Measurements from ENCODE around the gene LRRC25. TPM values are rescaled to one million over a fixed set of nuclear protein-coding genes. Genes with fewer than 3 reads are reported as not detected.
"Not testable (repeated sequence)": the region's sequence is repeated elsewhere in the genome, so short reads cannot be mapped to it uniquely, and the experiment has no call there.

LRRC25 gene
- total RNA-seq, 1 donor from 2014 or later: not detected

DNA sequence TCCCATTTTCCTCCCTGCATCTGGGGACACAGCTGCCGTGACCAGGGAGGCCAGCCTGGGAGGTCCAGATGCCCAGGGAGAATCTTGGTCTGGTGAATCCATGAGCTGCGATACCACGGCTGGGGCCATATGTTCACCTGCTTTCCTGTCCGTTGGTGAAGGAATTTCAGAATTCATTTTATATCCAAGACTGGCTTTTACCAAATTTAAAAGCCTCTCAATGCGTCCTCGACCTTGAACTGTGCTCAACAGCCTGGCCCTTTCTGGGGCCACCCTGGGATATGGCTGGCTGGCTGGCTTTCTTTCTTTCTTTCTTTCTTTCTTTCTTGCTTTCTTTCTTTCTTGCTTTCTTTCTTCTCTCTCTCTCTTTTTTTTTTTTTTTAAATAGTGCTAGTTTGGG, 33.6 kb downstream of the LRRC25 start:
- no peak overlapping the region for H3K4me3 Mint-ChIP-seq (ENCODE audit: unreplicated experiment)
- no peak for DNase-seq (ENCODE audit: low spot score)
- peaks cover 35% of the 10 kb centered on the region for H3K4me1 Mint-ChIP-seq (ENCODE audit: low read depth)
- H3K27ac Mint-ChIP-seq (ENCODE audit: unreplicated experiment): peak overlapping the region; percentile 98
- TF ChIP-seq, protein P1, sequence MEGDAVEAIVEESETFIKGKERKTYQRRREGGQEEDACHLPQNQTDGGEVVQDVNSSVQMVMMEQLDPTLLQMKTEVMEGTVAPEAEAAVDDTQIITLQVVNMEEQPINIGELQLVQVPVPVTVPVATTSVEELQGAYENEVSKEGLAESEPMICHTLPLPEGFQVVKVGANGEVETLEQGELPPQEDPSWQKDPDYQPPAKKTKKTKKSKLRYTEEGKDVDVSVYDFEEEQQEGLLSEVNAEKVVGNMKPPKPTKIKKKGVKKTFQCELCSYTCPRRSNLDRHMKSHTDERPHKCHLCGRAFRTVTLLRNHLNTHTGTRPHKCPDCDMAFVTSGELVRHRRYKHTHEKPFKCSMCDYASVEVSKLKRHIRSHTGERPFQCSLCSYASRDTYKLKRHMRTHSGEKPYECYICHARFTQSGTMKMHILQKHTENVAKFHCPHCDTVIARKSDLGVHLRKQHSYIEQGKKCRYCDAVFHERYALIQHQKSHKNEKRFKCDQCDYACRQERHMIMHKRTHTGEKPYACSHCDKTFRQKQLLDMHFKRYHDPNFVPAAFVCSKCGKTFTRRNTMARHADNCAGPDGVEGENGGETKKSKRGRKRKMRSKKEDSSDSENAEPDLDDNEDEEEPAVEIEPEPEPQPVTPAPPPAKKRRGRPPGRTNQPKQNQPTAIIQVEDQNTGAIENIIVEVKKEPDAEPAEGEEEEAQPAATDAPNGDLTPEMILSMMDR (IDR thresholded peaks at IDR 0.05): no peak
- no peaks in the 10 kb centered on the region for H3K9me3 Mint-ChIP-seq (ENCODE audit: low read depth)
- peaks cover 12% of the 10 kb centered on the region for H3K36me3 Mint-ChIP-seq (ENCODE audit: low read depth)
- H3K27me3 Mint-ChIP-seq (ENCODE audit: low read depth): no peaks in the 10 kb centered on the region

DNA sequence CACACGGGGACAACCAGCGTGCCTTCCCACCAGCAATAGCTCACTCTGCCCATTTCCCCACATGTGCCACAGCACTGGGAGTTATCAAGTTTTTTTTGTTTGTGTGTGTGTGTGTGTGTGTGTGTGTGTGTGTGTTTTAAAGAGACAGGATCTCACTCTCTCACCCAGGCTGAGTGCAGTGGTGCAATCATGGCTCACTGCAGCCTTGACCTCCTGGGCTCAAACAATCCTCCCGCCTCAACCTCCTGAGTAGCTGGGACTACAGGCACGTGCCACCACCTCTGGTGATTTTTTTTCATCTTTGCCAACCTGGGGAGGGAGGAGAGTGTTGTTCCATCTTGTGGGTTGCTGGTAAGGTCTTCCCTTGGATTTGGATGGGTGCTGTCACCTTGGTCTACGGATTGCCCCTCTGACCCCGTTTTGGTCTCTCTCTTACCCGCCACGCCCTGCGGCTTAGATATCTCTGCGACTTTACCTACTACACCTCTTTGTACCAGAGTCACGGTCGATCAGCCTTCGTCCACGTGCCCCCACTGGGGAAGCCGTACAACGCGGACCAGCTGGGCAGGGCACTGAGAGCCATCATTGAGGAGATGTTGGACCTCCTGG, 34.4 kb downstream of the LRRC25 start:
- H3K27ac Mint-ChIP-seq (ENCODE audit: unreplicated experiment): peak overlapping the region; percentile 98
- H3K36me3 Mint-ChIP-seq (ENCODE audit: low read depth): peaks cover 14% of the 10 kb centered on the region
- peaks cover 29% of the 10 kb centered on the region for H3K4me1 Mint-ChIP-seq (ENCODE audit: low read depth)
- TF ChIP-seq, protein P1 (IDR thresholded peaks at IDR 0.05): no peak
- DNase-seq (ENCODE audit: low spot score): no peak
- no peak overlapping the region for H3K4me3 Mint-ChIP-seq (ENCODE audit: unreplicated experiment)
- no peaks in the 10 kb centered on the region for H3K27me3 Mint-ChIP-seq (ENCODE audit: low read depth)
- no peaks in the 10 kb centered on the region for H3K9me3 Mint-ChIP-seq (ENCODE audit: low read depth)

DNA sequence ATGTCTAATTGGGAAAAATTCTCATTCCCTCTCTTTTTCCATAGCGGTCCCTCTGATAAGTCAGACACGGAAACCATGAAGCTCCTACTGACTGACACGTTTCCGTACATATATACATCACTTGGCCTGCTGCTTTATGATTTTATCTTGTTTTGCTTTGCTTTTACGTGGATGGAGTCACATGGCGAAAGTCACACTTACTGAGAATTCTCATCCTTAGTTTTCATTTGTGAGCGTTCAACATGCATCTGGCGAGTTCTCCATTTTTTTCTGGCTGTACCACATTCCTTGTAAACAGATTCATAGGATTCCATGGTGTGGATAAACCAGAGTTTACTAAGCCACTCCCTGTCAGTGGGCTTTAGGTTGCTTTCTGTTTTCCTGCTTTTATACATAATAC, 35.8 kb downstream of the LRRC25 start:
- peaks cover 29% of the 10 kb centered on the region for H3K4me1 Mint-ChIP-seq (ENCODE audit: low read depth)
- no peak for DNase-seq (ENCODE audit: low spot score)
- no peaks in the 10 kb centered on the region for H3K27me3 Mint-ChIP-seq (ENCODE audit: low read depth)
- H3K27ac Mint-ChIP-seq (ENCODE audit: unreplicated experiment): no peak overlapping the region
- H3K36me3 Mint-ChIP-seq (ENCODE audit: low read depth): peaks cover 23% of the 10 kb centered on the region
- H3K9me3 Mint-ChIP-seq (ENCODE audit: low read depth): no peaks in the 10 kb centered on the region
- H3K4me3 Mint-ChIP-seq (ENCODE audit: unreplicated experiment): no peak overlapping the region
- TF ChIP-seq, protein P1 (IDR thresholded peaks at IDR 0.05): no peak

DNA sequence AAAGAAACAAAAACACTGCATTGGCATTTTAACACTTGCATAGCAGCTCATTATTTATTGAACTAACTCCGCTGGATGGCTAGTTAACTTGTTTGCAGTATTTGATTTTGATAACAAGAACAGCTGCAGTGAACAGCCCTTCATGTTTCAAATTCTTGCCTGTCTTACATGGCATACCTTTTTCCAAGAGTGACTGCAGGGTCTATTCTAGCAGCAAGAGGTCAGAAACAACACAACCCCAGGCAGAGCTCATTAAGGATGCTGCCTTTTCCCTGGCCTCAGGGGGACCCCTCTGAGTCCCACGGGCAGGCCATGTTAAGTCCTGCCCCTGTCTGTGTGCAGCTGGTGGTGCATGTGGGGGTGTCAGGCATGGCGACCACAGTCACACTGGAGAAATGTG, 40.4 kb downstream of the LRRC25 start:
- Mint-ChIP-seq H3K4me1 (ENCODE audit: low read depth) (no peaks in the 10 kb centered on the region), H3K36me3 (ENCODE audit: low read depth) (peaks cover 22% of the 10 kb centered on the region), H3K27me3 (ENCODE audit: low read depth) (no peaks in the 10 kb centered on the region), H3K9me3 (ENCODE audit: low read depth) (no peaks in the 10 kb centered on the region), H3K27ac (ENCODE audit: unreplicated experiment) (no peak overlapping the region), H3K4me3 (ENCODE audit: unreplicated experiment) (no peak overlapping the region)
- TF ChIP-seq, protein P1 (IDR thresholded peaks at IDR 0.05): no peak
- no peak for DNase-seq (ENCODE audit: low spot score)

DNA sequence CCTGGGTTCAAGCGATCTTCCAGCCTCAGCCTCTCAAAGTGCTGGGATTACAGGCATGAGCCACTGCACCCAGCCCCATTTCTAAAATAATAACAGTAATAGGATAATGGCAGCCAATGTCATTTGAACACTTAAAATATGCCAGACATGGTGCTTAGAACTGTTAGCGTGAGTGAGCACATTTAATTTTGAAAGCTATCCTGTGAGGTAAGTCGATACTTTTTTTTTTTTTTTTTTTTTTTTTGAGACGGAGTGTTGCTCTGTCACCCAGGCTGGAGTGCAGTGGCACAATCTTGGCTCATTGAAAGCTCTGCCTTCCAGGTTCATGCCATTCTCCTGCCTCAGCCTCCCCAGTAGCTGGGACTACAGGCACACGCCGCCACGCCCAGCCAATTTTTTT, 42.7 kb downstream of the LRRC25 start:
- peaks cover 17% of the 10 kb centered on the region for H3K36me3 Mint-ChIP-seq (ENCODE audit: low read depth)
- H3K27me3 Mint-ChIP-seq (ENCODE audit: low read depth); DNase-seq (ENCODE audit: low spot score): not testable (repeated sequence)

DNA sequence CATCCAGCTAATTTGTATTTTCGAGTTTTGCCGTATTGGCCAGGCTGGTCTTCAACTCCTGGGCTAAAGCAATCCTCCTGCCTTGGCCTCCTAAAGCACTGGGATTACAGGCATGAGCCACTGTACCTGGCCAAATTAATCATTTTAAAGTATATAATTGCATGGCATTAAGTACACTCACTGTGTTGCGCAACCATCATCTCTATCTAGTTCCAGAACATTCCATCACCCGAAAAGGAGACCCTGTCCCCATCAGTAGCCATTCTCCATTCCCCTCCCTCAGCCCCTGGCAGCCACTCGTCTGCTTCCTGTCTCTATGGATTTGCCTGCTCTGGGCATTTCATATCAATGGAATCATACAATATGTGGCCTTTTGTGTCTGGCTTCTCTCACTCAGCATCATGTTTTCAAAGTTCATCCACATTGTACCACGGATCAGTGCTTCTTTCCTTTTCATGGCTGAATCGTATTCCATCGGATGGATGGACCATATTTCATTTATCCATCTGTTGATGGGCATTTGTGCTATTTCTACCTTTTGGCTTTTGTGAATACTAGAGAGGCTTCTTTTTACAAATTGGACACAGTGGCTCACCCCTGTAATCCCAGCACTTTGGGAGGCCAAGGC, 43.9 kb downstream of the LRRC25 start:
- TF ChIP-seq, protein P1 (IDR thresholded peaks at IDR 0.05): no peak
- Mint-ChIP-seq H3K27ac (ENCODE audit: unreplicated experiment) (no peak overlapping the region), H3K27me3 (ENCODE audit: low read depth) (no peaks in the 10 kb centered on the region), H3K4me3 (ENCODE audit: unreplicated experiment) (no peak overlapping the region), H3K36me3 (ENCODE audit: low read depth) (peaks cover 12% of the 10 kb centered on the region), H3K9me3 (ENCODE audit: low read depth) (no peaks in the 10 kb centered on the region), H3K4me1 (ENCODE audit: low read depth) (no peaks in the 10 kb centered on the region)
- no peak for DNase-seq (ENCODE audit: low spot score)

More for the DNA sequence above, 42.7 kb downstream of the LRRC25 start:
- not testable (repeated sequence) for H3K4me3 Mint-ChIP-seq (ENCODE audit: unreplicated experiment); H3K4me1 Mint-ChIP-seq (ENCODE audit: low read depth); H3K27ac Mint-ChIP-seq (ENCODE audit: unreplicated experiment); H3K9me3 Mint-ChIP-seq (ENCODE audit: low read depth)

All from chondrocyte (in vitro differentiated cells).